ENCODE data around the gene PIM3. TPM values are rescaled to one million over a fixed set of nuclear protein-coding genes. Genes with fewer than 3 reads are reported as not detected.
A peak's percentile ranks its signal among the peaks of the same experiment; 100 is the strongest.

The PIM3 gene
- polyA plus RNA-seq, 1 of the 3 experiments (the other 2 are of a cell fraction): 15.3 TPM

DNA sequence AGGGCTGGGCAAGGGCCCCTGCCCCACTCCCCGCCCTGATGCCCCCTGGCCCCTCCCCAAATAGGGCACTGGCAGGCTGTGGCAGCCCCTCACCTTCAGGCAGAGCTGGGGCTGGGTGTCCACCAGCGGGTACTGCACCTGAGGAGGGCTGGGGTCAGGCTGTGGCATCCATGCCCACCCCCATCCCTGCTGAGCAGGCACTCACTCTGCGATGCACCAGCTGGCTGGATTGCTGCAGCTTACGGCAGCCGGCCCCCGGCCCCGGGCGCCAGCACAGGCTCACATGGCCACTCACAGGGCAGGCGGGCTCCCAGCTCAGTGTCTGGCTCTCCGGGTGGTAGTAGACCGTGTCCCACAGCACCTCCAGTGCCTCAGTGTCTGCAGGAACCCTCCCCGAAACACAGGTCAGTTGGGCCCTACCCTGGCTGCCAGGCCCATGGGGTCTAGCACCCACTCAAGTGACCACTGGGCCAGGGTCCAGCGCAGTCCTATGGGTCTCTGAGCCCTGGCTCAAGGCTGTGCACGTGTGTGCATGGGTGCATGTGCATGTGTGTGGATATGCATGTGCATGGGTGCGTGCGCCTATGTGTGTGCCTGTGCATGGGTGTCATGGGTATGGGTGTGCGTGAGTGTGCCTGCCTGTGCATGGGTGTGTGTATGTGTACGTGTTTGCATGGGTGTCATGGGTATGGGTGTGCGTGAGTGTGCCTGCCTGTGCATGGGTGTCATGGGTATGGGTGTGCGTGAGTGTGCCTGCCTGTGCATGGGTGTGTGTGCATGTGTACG lies 37.6 kb downstream of the PIM3 start:
- ChIA-PET CTCF (interaction anchor here (1.9 kb wide), 1 partner anchor 32 kb away, joined by 7 read pairs; no protein-coding TSS in a partner anchor), POLR2A (no interaction called here)
- Histone ChIP-seq H3K27me3 (ENCODE audit: insufficient read depth) (no peaks in the 10 kb centered on the region), H3K27ac (ENCODE audit: low read depth in 2 of 2, low read length in 1 of 2) (no peak overlapping the region), H3K9ac (no peak overlapping the region), H4K20me1 (ENCODE audit: insufficient read depth) (no peaks in the 10 kb centered on the region), H3K4me1 (ENCODE audit: control insufficient read depth in 1 of 2, insufficient read depth in 2 of 2, low read depth in 1 of 2, low read length in 1 of 2) (peaks cover 0 to 4% of the 10 kb centered on the region in 2 experiments; a peak in 1 of 4 replicates), H3K36me3 (replicated peaks in 1 of 2; ENCODE audit: control insufficient read depth in 1 of 2, insufficient read depth in 2 of 2, low read length in 1 of 2) (no peaks in the 10 kb centered on the region), H3F3A (replicated peaks; ENCODE audit: insufficient read depth) (no peaks in the 10 kb centered on the region), H3K4me3 (ENCODE audit: low read depth in 2 of 2, low read length in 1 of 2) (no peak overlapping the region), H3K9me2 (no peaks in the 10 kb centered on the region), H3K79me2 (ENCODE audit: insufficient read depth) (no peaks in the 10 kb centered on the region), H3K4me2 (no peak overlapping the region), H3K9me3 (no peaks in the 10 kb centered on the region), H2AFZ (ENCODE audit: low read depth) (no peak overlapping the region)
- peak; percentile 28 for DNase-seq
- 93% methylated on average over 8 of the region's 21 CpGs for WGBS (ENCODE audit: low lambda C conversion rate)
- TF ChIP-seq FOXM1 (IDR thresholded peaks at IDR 0.05; ENCODE audit: low read depth) (no peak), YY1 (IDR thresholded peaks at IDR 0.05; ENCODE audit: low read depth) (no peak), EP300 (IDR thresholded peaks at IDR 0.05; ENCODE audit: borderline replicate concordance in 1 of 2, low read depth in 1 of 2, low read length in 1 of 2) (no peak), SMC3 (IDR thresholded peaks at IDR 0.05; ENCODE audit: low read depth, low read length) (no peak), TEAD4 (IDR thresholded peaks at IDR 0.05; ENCODE audit: borderline replicate concordance, insufficient read depth) (no peak), CHD2 (IDR thresholded peaks at IDR 0.05; ENCODE audit: low read length, partially characterized antibody) (no peak), RCOR1 (IDR thresholded peaks at IDR 0.05; ENCODE audit: low read length) (no peak), NFIC (IDR thresholded peaks at IDR 0.05; ENCODE audit: borderline replicate concordance) (no peak), RAD21 (IDR thresholded peaks at IDR 0.05; ENCODE audit: low read length) (no peak), MXI1 (IDR thresholded peaks at IDR 0.05; ENCODE audit: low read depth, low read length) (no peak), NRF1 (IDR thresholded peaks at IDR 0.05; ENCODE audit: low read depth, low read length) (no peak), ELF1 (IDR thresholded peaks at IDR 0.05) (no peak), GATA2 (CRISPR knock-in tag; IDR thresholded peaks at IDR 0.05) (no peak), FOSL2 (IDR thresholded peaks at IDR 0.05; ENCODE audit: borderline replicate concordance, low read depth) (no peak)
- TF ChIP-seq, protein P1, sequence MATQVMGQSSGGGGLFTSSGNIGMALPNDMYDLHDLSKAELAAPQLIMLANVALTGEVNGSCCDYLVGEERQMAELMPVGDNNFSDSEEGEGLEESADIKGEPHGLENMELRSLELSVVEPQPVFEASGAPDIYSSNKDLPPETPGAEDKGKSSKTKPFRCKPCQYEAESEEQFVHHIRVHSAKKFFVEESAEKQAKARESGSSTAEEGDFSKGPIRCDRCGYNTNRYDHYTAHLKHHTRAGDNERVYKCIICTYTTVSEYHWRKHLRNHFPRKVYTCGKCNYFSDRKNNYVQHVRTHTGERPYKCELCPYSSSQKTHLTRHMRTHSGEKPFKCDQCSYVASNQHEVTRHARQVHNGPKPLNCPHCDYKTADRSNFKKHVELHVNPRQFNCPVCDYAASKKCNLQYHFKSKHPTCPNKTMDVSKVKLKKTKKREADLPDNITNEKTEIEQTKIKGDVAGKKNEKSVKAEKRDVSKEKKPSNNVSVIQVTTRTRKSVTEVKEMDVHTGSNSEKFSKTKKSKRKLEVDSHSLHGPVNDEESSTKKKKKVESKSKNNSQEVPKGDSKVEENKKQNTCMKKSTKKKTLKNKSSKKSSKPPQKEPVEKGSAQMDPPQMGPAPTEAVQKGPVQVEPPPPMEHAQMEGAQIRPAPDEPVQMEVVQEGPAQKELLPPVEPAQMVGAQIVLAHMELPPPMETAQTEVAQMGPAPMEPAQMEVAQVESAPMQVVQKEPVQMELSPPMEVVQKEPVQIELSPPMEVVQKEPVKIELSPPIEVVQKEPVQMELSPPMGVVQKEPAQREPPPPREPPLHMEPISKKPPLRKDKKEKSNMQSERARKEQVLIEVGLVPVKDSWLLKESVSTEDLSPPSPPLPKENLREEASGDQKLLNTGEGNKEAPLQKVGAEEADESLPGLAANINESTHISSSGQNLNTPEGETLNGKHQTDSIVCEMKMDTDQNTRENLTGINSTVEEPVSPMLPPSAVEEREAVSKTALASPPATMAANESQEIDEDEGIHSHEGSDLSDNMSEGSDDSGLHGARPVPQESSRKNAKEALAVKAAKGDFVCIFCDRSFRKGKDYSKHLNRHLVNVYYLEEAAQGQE (IDR thresholded peaks at IDR 0.05; ENCODE audit: low read depth, low read length): no peak
- TF ChIP-seq, protein P2, sequence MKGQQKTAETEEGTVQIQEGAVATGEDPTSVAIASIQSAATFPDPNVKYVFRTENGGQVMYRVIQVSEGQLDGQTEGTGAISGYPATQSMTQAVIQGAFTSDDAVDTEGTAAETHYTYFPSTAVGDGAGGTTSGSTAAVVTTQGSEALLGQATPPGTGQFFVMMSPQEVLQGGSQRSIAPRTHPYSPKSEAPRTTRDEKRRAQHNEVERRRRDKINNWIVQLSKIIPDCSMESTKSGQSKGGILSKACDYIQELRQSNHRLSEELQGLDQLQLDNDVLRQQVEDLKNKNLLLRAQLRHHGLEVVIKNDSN (IDR thresholded peaks at IDR 0.05; ENCODE audit: borderline replicate concordance, low read depth): no peak
- TF ChIP-seq, protein P3, sequence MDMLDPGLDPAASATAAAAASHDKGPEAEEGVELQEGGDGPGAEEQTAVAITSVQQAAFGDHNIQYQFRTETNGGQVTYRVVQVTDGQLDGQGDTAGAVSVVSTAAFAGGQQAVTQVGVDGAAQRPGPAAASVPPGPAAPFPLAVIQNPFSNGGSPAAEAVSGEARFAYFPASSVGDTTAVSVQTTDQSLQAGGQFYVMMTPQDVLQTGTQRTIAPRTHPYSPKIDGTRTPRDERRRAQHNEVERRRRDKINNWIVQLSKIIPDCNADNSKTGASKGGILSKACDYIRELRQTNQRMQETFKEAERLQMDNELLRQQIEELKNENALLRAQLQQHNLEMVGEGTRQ (IDR thresholded peaks at IDR 0.05; ENCODE audit: borderline replicate concordance, low read depth, low read length): no peak
